ENCODE data around the gene OSCAR.

The OSCAR gene

GRCh38 chr19:54081032-54081431 lies 19.6 kb downstream of the OSCAR start, which contains the start of gene TARM1:
TSS of gene TARM1 (minus strand) at chr19:54081365. CDS start at chr19:54081340, 25 bp downstream.
- DNase-seq = no peak

DNA sequence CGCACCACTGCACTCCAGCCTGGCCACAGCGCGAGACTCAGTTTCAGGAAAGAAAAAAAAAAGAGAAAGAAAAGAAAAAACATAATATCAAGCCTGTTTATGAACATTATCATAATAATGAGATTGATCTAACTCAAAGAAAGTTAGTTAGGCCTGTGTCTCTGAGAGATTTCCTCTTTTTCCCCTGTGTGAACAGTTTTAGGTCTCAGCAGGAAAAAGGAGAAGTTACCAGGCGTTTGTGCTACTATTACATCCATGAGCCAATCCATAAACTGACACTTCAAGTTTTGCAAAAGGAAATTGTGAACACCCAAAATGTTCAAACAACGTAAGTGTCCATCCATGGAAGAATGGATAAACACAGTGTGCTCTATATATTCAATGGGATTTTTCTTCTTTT lies 23.3 kb downstream of the OSCAR start:
- no peak for DNase-seq

- DNase-seq = no peak
Observed at GRCh38 chr19:54074851-54075250, 25.8 kb downstream of the OSCAR start.

DNA sequence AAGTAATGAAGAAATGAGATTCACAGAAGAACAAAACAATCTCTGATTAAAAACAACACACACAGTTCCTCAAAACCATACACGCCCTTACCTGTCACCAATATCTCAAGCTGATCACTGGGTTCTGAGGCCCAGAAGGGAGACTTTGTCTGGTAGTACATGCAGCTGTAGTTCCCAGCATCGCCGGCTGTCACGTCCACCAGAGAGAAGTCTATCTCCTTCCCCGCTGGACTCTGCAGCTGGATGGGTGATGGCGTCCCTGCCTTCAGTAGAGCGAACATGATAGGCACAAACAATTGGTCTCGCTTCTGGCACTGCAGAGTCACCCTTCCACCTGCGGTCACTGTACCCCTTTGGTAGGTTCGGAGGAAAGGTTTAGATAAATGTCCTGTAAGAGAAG lies 26.8 kb downstream of the OSCAR start:
- no peak for DNase-seq

- no peak for DNase-seq
Observed at GRCh38 chr19:54069470-54069869, 31.1 kb downstream of the OSCAR start.

GRCh38 chr19:54063350-54064116 lies 37.1 kb downstream of the OSCAR start, which contains the start of gene VSTM1:
TSS of gene VSTM1 (minus strand) at chr19:54063897. CDS start at chr19:54063777, 120 bp downstream.
- DNase-seq = no peak

GRCh38 chr19:54062643-54063042 lies 38.0 kb downstream of the OSCAR start:
- no peak for DNase-seq

DNA sequence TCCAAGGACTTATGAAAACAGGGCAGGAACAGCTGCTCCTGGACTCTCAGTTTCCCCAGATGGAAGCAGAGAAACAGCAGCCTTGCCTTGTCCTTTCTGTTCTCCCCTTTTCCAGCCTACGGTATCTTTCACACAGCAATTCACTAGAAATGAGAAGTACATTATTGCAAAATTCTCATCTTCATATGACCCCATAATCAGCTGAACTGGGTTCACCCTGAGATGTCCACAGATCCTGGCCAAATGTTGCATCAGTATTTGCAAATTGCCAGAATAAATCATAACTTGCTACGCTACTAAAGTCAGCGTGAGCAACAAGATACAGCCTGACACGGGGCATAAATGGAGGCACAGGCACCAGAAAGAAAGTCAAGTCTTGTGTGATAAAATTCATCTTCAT lies 53.0 kb downstream of the OSCAR start:
- DNase-seq = no peak

DNA sequence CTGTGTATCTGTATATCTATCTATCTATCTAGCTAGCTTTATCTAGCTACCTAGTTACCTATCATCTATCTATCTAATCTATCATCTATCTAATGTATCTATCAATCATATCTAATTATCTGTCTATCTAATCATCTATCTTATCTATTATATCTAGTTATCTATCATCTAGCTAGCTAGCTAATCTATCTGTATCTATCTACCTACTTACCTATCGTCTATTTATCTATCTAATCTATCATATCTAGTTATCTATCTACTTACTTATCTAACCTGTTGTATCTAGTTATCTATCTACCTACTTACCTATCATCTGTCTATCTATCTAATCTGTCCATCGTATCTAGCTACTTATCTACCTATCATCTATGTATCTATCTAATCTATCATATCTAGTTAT lies 54.8 kb downstream of the OSCAR start:
- DNase-seq = no peak
